ENCODE data around the gene USP17L24. TPM values are rescaled to one million over a fixed set of nuclear protein-coding genes. Genes with fewer than 3 reads are reported as not detected.

The USP17L24 gene
- total RNA-seq, 1 experiment from 2014 or later, result not detected

Other genes starting within 250 kb of the USP17L24 start
- gene FAM90A26, start 154.8 kb upstream of the USP17L24 start, total RNA-seq (2022), result not detected in 2 replicates
- not detected in 2 replicates for gene USP17L10, start 114.5 kb upstream of the USP17L24 start, total RNA-seq (2022)
- gene USP17L11, start 109.8 kb upstream of the USP17L24 start, total RNA-seq (2022), result not detected in 2 replicates
- not detected in 2 replicates for gene USP17L12, start 105.0 kb upstream of the USP17L24 start, total RNA-seq (2022)
- not detected in 2 replicates for gene USP17L13, start 100.3 kb upstream of the USP17L24 start, total RNA-seq (2022)
- not detected in 2 replicates for gene USP17L15, start 90.8 kb upstream of the USP17L24 start, total RNA-seq (2022)
- not detected in 2 replicates for gene USP17L17, start 81.3 kb upstream of the USP17L24 start, total RNA-seq (2022)
- not detected in 2 replicates for gene USP17L18, start 76.5 kb upstream of the USP17L24 start, total RNA-seq (2022)
- gene USP17L19, start 71.8 kb upstream of the USP17L24 start, total RNA-seq (2022), result not detected in 2 replicates
- not detected in 2 replicates for gene USP17L20, start 67.0 kb upstream of the USP17L24 start, total RNA-seq (2022)
- not detected in 2 replicates for gene USP17L21, start 62.3 kb upstream of the USP17L24 start, total RNA-seq (2022)
- not detected in 2 replicates for gene USP17L22, start 57.5 kb upstream of the USP17L24 start, total RNA-seq (2022)
- gene USP17L25, start 4.7 kb downstream of the USP17L24 start, total RNA-seq (2022), result not detected in 2 replicates
- not detected in 2 replicates for gene USP17L26, start 9.5 kb downstream of the USP17L24 start, total RNA-seq (2022)
- not detected in 2 replicates for gene USP17L5, start 14.2 kb downstream of the USP17L24 start, total RNA-seq (2022)
- gene USP17L27, start 19.0 kb downstream of the USP17L24 start, total RNA-seq (2022), result not detected in 2 replicates
- not detected in 2 replicates for gene USP17L28, start 23.7 kb downstream of the USP17L24 start, total RNA-seq (2022)
- not detected in 2 replicates for gene USP17L29, start 28.5 kb downstream of the USP17L24 start, total RNA-seq (2022)
- gene USP17L30, start 38.0 kb downstream of the USP17L24 start, total RNA-seq (2022), result not detected in 2 replicates
- not detected in 2 replicates for gene DEFB131A, start 119.2 kb downstream of the USP17L24 start, total RNA-seq (2022)

Data from Calu3 (cell line).